Putamen (tissue), 1 donor: ENCODE measurements around the gene LY6G5C.
A peak's percentile ranks its signal among the peaks of the same experiment; 100 is the strongest.
"Not testable (repeated sequence)": the region's sequence is repeated elsewhere in the genome, so short reads cannot be mapped to it uniquely, and the experiment has no call there.

Source experiments
- DNase-seq: peaks from one replicate; pipeline ENCODE4 v3.0.0-alpha.2; 2016; ENCODE audit warnings: low spot score

Gene LY6G5C

GRCh38 chr6:31715022-31715958 lies 34.4 kb upstream of the LY6G5C start, which contains the start of gene LY6G6D:
Gene LY6G6D (plus strand): TSS chr6:31715348. CDS start chr6:31715356, 8 bp downstream.
- DNase-seq, result no peak

- DNase-seq, result no peak
These were observed 33.3 kb upstream of the LY6G5C start for GRCh38 chr6:31713991-31714684.

- DNase-seq, result no peak
These were observed 32.6 kb upstream of the LY6G5C start for GRCh38 chr6:31713465-31713864.

- DNase-seq, result no peak
These were observed 31.4 kb upstream of the LY6G5C start for GRCh38 chr6:31712296-31712695.

GRCh38 chr6:31711233-31711632 lies 30.4 kb upstream of the LY6G5C start:
- no peak for DNase-seq

GRCh38 chr6:31710523-31711219 lies 29.8 kb upstream of the LY6G5C start:
- no peak for DNase-seq

GRCh38 chr6:31709157-31709556 lies 28.3 kb upstream of the LY6G5C start:
- not testable (repeated sequence) for DNase-seq

GRCh38 chr6:31708224-31708623 lies 27.4 kb upstream of the LY6G5C start:
- DNase-seq, result no peak

- DNase-seq, result no peak
These were observed 26.8 kb upstream of the LY6G5C start for GRCh38 chr6:31707701-31708100.

- DNase-seq, result no peak
These were observed 25.7 kb upstream of the LY6G5C start, which contains the start of gene LY6G6F for GRCh38 chr6:31706599-31706998. Gene LY6G6F (plus strand): TSS chr6:31706866. CDS start chr6:31706907, 41 bp downstream.

GRCh38 chr6:31705931-31706330 lies 25.1 kb upstream of the LY6G5C start:
- DNase-seq, result no peak

GRCh38 chr6:31702819-31703716 lies 22.2 kb upstream of the LY6G5C start, which contains the start of gene ABHD16A:
Gene ABHD16A (minus strand): TSS chr6:31703324. CDS start chr6:31703281, 43 bp downstream.
- DNase-seq, result peak; percentile 99

- DNase-seq, result no peak
These were observed 21.5 kb upstream of the LY6G5C start for GRCh38 chr6:31702405-31702818.

- DNase-seq, result no peak
These were observed 21.0 kb upstream of the LY6G5C start for GRCh38 chr6:31701666-31702404.

- no peak for DNase-seq
These were observed 20.0 kb upstream of the LY6G5C start for GRCh38 chr6:31700740-31701401.

- DNase-seq, result no peak
These were observed 16.7 kb upstream of the LY6G5C start for GRCh38 chr6:31697555-31697954.

- no peak for DNase-seq
These were observed 12.7 kb upstream of the LY6G5C start for GRCh38 chr6:31693535-31693934.

GRCh38 chr6:31692886-31693285 lies 12.0 kb upstream of the LY6G5C start:
- DNase-seq, result no peak

- DNase-seq, result peak; percentile 67
These were observed 11.5 kb upstream of the LY6G5C start for GRCh38 chr6:31692353-31692752.

GRCh38 chr6:31691564-31692108 lies 10.8 kb upstream of the LY6G5C start:
- no peak for DNase-seq
